HPDE6-E6E7 (cell line): ENCODE results near the gene PCDHGA1.
"Not testable (repeated sequence)": the region's sequence is repeated elsewhere in the genome, so short reads cannot be mapped to it uniquely, and the experiment has no call there.

ENCODE experiments used
- DNase-seq: peaks from one replicate; pipeline ENCODE4 v3.0.0; 2011; ENCODE audit warnings: missing footprints; ENCODE audit errors: extremely low spot score

PCDHGA1 gene

GRCh38 chr5:141346017-141346416 lies 15.7 kb downstream of the PCDHGA1 start:
- not testable (repeated sequence) for DNase-seq

DNA sequence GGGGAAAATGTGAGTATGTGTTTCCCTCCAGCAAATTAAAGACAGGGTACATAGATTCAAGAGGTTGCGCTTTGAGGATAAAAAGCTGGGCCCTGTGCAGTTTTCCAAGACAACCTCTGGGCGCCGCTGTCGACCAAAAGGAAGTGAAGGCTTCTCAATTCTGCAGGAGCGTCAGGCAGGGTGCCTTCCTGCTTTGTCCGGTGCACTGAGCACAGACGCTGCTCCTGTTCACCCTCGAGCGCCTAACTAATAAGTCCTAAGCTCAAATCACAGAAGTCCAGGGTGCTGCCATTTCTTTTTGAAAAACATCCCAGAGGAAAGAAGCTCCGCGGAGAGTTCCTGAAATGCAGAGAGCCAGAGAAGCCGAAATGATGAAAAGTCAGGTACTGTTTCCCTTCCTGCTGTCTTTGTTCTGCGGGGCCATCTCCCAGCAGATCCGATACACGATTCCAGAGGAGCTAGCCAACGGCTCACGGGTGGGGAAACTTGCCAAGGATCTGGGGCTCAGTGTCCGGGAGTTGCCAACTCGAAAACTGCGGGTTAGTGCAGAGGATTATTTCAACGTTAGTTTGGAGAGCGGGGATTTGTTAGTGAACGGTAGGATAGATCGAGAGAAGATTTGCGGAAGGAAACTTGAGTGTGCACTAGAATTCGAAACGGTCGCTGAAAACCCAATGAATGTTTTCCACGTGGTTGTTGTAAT lies 19.8 kb downstream of the PCDHGA1 start, which contains the start of gene PCDHGB1:
TSS of gene PCDHGB1 (plus strand) at position 183 of the 703 bp plus-strand sequence. CDS start at position 345, 162 bp downstream.
- no peak for DNase-seq

DNA sequence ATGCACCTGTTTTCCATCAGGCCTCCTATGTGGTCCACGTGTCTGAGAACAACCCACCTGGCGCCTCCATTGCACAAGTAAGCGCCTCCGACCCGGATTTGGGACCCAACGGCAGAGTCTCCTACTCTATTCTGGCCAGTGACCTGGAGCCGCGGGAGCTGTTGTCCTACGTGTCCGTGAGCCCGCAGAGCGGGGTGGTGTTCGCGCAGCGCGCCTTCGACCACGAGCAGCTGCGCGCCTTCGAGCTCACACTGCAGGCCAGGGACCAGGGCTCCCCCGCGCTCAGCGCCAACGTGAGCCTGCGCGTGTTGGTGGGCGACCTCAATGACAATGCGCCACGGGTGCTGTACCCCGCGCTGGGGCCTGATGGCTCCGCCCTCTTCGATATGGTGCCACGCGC lies 21.3 kb downstream of the PCDHGA1 start:
- DNase-seq: no peak

- no peak for DNase-seq
These were observed 24.7 kb downstream of the PCDHGA1 start, which contains the start of gene PCDHGA4 for GRCh38 chr5:141354900-141355469. Gene PCDHGA4 (plus strand): TSS chr5:141355021. CDS start chr5:141355108, 87 bp downstream.

DNA sequence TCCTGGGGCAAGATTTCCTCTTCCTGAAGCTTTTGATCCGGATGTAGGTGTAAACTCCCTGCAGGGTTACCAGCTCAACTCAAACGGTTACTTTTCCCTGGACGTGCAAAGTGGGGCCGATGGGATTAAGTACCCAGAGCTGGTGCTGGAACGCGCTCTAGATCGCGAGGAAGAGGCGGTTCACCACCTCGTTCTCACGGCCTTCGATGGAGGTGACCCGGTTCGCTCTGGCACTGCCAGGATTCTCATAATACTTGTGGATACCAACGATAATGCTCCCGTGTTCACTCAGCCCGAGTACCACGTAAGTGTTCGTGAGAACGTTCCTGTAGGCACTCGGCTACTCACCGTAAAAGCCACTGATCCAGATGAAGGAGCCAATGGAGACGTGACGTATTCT lies 25.3 kb downstream of the PCDHGA1 start:
- DNase-seq: no peak

DNA sequence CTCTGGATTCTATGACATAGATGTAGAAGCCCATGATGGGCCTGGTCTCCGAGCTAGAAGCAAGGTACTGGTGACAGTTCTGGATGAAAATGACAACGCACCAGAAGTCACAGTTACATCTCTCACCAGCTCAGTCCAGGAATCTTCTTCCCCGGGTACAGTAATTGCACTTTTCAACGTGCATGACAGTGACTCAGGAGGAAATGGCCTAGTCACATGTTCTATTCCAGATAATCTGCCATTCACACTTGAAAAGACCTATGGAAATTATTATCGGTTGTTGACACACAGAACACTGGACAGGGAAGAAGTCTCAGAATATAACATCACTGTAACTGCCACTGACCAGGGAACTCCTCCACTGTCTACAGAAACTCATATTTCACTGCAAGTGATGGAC lies 25.8 kb downstream of the PCDHGA1 start:
- no peak for DNase-seq

GRCh38 chr5:141356950-141357349 lies 26.6 kb downstream of the PCDHGA1 start:
- no peak for DNase-seq

GRCh38 chr5:141359790-141360426 lies 29.6 kb downstream of the PCDHGA1 start, which contains the start of gene PCDHGB2:
Gene PCDHGB2 (plus strand): TSS chr5:141359994. CDS start chr5:141360136, 142 bp downstream.
- DNase-seq: no peak

GRCh38 chr5:141360685-141361084 lies 30.4 kb downstream of the PCDHGA1 start:
- no peak for DNase-seq

- DNase-seq: no peak
These were observed 32.4 kb downstream of the PCDHGA1 start for GRCh38 chr5:141362719-141363118.

GRCh38 chr5:141363952-141364660 lies 33.8 kb downstream of the PCDHGA1 start, which contains the start of gene PCDHGA5:
Gene PCDHGA5 (plus strand): TSS chr5:141364162. CDS start chr5:141364331, 169 bp downstream.
- DNase-seq: no peak

DNA sequence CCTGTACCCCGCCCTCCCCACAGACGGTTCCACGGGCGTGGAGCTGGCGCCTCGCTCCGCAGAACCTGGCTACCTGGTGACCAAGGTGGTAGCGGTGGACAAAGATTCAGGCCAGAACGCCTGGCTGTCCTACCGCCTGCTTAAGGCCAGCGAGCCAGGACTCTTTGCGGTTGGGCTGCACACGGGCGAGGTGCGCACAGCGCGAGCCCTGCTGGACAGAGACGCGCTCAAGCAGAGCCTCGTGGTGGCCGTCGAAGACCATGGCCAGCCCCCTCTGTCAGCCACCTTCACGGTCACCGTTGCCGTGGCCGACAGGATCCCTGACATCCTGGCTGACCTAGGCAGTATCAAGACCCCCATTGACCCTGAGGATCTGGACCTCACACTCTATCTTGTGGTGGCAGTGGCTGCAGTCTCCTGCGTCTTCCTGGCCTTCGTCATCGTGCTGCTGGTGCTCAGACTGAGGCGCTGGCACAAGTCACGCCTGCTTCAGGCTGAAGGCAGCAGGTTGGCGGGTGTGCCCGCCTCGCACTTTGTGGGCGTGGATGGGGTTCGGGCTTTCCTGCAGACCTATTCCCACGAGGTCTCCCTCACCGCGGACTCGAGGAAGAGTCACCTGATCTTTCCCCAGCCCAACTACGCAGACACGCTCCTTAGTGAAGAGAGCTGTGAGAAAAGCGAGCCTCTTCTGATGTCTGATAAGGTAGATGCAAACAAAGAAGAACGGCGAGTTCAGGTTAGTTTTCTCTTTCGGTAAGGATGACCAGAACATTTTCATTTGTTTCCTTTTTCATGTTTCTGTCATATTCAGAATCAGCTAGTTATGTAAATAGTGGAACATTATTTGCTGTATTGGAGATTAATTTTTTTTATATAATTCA lies 35.9 kb downstream of the PCDHGA1 start:
- no peak for DNase-seq

- DNase-seq: no peak
These were observed 39.9 kb downstream of the PCDHGA1 start, which contains the start of gene PCDHGB3 for GRCh38 chr5:141369994-141370848. Gene PCDHGB3 (plus strand): TSS chr5:141370242. CDS start chr5:141370395, 153 bp downstream.

DNA sequence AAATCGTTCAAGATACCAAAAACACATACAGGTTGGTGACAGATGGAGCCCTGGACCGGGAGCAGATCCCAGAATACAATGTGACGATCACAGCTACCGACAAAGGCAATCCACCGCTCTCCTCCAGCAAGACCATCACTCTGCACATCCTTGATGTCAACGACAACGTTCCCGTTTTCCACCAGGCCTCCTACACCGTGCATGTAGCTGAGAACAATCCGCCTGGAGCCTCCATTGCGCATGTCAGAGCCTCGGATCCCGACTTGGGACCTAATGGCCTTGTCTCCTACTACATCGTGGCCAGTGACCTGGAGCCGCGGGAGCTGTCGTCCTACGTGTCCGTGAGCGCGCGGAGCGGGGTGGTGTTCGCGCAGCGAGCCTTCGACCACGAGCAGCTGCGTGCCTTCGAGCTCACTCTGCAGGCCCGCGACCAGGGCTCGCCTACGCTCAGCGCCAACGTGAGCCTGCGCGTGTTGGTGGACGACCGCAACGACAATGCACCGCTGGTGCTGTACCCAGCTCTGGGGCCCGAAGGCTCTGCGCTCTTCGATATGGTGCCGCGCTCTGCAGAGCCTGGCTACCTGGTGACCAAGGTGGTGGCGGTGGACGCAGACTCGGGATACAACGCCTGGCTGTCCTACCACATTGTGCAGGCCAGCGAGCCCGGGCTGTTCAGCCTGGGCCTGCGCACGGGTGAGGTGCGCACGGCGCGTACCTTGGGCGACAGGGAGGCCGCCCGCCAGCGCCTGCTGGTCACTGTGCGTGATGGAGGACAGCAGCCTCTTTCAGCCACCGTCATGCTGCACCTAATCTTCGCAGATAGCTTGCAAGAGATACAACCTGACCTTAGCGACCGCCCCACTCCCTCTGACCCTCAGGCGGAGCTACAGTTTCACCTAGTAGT lies 41.5 kb downstream of the PCDHGA1 start:
- DNase-seq: no peak

GRCh38 chr5:141373673-141374317 lies 43.5 kb downstream of the PCDHGA1 start, which contains the start of gene PCDHGA6:
Gene PCDHGA6 (plus strand): TSS chr5:141373891. CDS start chr5:141374084, 193 bp downstream.
- DNase-seq: no peak

DNA sequence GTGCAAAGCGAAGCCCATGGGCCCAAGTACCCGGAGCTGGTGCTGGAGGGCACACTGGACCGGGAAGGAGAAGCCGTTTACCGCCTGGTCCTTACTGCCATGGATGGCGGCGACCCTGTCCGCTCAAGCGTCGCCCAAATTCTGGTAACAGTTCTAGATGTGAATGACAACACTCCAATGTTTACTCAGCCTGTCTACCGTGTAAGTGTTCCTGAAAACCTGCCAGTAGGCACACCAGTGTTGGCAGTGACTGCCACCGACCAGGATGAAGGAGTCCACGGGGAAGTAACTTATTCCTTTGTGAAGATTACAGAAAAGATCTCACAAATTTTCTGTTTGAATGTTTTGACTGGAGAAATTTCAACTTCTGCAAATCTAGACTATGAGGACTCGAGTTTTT lies 44.3 kb downstream of the PCDHGA1 start:
- no peak for DNase-seq

DNA sequence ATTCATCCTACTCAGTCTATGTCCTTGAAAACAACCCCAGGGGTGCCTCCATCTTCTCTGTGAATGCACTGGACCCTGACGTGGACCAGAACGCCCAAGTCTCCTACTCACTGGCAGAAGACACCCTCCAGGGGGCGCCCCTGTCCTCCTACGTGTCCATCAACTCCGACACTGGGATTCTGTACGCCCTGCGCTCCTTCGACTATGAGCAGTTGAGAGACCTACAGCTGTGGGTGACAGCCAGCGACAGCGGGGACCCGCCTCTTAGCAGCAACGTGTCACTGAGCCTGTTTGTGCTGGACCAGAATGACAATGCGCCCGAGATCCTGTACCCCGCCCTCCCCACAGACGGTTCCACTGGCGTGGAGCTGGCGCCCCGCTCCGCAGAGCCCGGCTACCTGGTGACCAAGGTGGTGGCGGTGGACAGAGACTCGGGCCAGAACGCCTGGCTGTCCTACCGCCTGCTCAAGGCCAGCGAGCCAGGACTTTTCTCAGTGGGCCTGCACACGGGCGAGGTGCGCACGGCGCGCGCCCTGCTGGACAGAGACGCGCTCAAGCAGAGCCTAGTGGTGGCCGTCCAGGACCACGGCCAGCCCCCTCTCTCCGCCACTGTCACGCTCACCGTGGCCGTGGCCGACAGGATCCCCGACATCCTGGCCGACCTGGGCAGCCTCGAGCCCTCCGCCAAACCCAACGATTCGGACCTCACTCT lies 45.3 kb downstream of the PCDHGA1 start:
- not testable (repeated sequence) for DNase-seq
